ENCODE data around the gene TRMO.

Gene TRMO

GRCh38 chr9:97930972-97931371 is 8.7 kb upstream of the TRMO start:
- peaks cover 67% of the 10 kb centered on the region for H3K27me3 ChIP-seq (ENCODE audit: low read depth)
- no peak for DNase-seq (ENCODE audit: low spot score in 2 of 2)
- H3K4me1 ChIP-seq, result no peaks in the 10 kb centered on the region
- in situ Hi-C loops (cut with MboI; ENCODE audit: low sequenced_read_pairs), result no loop called here
- H3K9me3 ChIP-seq, result no peaks in the 10 kb centered on the region
- H3K36me3 ChIP-seq (replicated peaks), result no peaks in the 10 kb centered on the region
- H3K4me3 ChIP-seq, result no peak overlapping the region

- no peaks in the 10 kb centered on the region for H3K9me3 ChIP-seq
- H3K4me1 ChIP-seq, result no peaks in the 10 kb centered on the region
- in situ Hi-C loops (cut with MboI; ENCODE audit: low sequenced_read_pairs), result no loop called here
- no peak for DNase-seq (ENCODE audit: low spot score in 2 of 2)
- H3K4me3 ChIP-seq, result no peak overlapping the region
- H3K36me3 ChIP-seq (replicated peaks), result no peaks in the 10 kb centered on the region
- peaks cover 59% of the 10 kb centered on the region for H3K27me3 ChIP-seq (ENCODE audit: low read depth)
Observed at GRCh38 chr9:97928986-97929604, 6.8 kb upstream of the TRMO start.

DNA sequence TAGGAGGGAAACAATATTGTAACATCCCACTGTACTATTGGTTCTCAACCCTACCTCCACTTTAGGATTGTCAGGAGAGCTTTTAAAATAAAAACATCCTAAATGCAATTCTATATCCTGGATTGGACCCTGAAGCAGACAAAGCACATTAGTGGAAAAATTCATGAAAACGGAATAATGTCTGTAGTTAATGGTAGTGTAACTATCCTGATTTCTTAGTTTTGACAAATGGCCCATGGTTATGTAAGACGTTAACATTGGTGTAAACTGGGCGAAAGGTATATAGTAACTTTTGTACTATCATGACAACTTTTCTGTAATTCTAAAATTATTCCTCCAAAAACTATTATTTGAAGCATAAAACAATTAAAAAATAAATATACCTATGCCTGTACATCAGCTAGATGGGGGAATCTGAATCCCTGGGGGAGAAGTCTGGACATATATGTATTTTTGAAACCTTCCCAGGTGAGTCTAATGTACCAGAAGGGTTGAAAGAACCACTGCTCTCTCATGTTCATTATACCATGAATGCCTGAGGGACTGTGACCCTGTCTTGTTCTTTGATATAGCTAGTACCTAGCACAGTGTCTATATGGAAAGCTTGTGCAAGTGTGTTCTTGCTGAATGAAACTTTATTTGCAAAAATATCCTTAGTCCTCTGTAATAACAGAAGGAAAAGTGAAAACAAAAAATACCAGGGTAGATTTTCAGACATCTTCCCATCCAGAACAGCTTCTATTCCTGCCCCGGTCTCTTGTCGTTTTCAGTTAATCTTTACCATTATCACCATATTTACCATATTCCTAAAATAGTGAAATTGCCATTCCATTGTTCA is 3.4 kb upstream of the TRMO start:
- Histone ChIP-seq H3K27me3 (ENCODE audit: low read depth) (peaks cover 36% of the 10 kb centered on the region), H3K36me3 (replicated peaks) (no peaks in the 10 kb centered on the region), H3K4me3 (no peak overlapping the region), H3K9me3 (no peaks in the 10 kb centered on the region), H3K4me1 (peaks cover 11% of the 10 kb centered on the region)
- DNase-seq (ENCODE audit: low spot score in 2 of 2), result no peak
- in situ Hi-C loops (cut with MboI; ENCODE audit: low sequenced_read_pairs), result no loop called here

- Histone ChIP-seq H3K4me3 (no peak overlapping the region), H3K27me3 (ENCODE audit: low read depth) (peaks cover 24% of the 10 kb centered on the region), H3K9me3 (no peaks in the 10 kb centered on the region), H3K36me3 (replicated peaks) (no peaks in the 10 kb centered on the region), H3K4me1 (peaks cover 11% of the 10 kb centered on the region)
- DNase-seq (ENCODE audit: low spot score in 2 of 2), result no peak
- in situ Hi-C loops (cut with MboI; ENCODE audit: low sequenced_read_pairs), result loop anchor here (25.0 kb wide), 1 partner anchor 338 kb away; the partner anchor contains the start of gene TBC1D2
Observed at GRCh38 chr9:97924386-97924785, 2.1 kb upstream of the TRMO start.

DNA sequence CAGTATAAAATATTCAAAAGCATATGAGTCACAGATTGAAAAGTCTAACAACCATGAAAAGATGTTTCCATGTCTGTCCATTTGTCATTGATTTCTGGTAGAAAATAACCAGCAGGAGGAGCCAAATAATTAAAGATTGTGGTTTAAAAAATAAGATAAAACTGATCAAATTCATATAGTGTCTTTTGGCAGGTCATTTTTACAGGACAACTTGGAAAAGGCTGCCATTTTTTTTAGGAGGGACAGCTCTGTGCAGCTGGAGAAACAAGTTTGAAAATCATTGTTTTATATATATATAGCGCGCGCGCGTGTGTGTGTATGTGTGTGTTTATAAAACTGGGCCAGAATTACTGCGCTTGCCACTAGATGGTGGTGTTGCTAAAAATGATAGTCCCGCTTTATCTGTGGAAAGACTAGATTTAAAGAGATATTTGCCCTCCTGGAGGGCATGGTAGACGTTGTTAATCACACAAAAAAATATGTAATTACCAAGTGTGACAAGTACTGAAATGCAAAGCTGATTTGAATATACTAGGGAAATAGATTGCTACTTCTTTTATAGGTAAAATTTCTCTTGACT is 1.3 kb upstream of the TRMO start:
- Histone ChIP-seq H3K4me3 (peak overlapping the region; percentile 6; the same call in 1 of the 2 replicates), H3K27me3 (ENCODE audit: low read depth) (peaks cover 16% of the 10 kb centered on the region), H3K36me3 (replicated peaks) (no peaks in the 10 kb centered on the region), H3K9me3 (no peaks in the 10 kb centered on the region), H3K4me1 (peaks cover 11% of the 10 kb centered on the region)
- peak; percentile 79 to 83 for DNase-seq (ENCODE audit: low spot score in 2 of 2)
- in situ Hi-C loops (cut with MboI; ENCODE audit: low sequenced_read_pairs), result loop anchor here (25.0 kb wide), 1 partner anchor 339 kb away; the partner anchor contains the start of gene TBC1D2

DNA sequence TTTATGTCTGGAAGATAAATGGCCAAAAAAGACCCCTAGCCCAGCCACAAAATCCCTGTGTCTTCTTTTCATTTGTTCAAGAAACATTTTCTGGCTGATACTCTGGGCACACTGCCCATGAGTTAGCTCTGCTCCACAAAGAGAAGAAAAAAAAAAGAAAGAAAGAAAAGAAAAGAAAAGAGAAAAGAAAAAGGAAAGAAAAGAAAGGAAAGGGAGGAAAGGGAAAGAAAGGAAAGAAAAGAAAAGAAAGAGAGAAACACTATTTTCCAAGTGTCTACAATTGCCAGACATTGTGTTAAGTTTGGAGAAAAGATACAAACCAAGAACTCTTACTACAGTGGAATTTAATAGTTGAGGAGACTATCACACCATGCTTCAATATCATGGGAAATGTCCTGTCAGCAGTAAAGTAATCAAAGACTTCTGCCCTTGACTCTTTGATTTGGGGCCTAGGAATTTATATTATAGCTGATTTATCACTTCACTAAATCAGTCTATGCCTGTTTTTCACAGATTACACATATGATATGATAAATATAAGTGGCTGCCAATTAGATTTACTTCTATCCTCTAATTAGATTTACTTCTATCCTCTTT is 3.0 kb downstream of the TRMO start:
- H3K9me3 ChIP-seq, result no peaks in the 10 kb centered on the region
- H3K36me3 ChIP-seq (replicated peaks), result no peaks in the 10 kb centered on the region
- H3K4me3 ChIP-seq, result no peak overlapping the region
- H3K27me3 ChIP-seq (ENCODE audit: low read depth), result no peaks in the 10 kb centered on the region
- in situ Hi-C loops (cut with MboI; ENCODE audit: low sequenced_read_pairs), result loop anchor here (25.0 kb wide), 1 partner anchor 343 kb away; the partner anchor contains the start of gene TBC1D2
- DNase-seq (ENCODE audit: low spot score in 2 of 2), result no peak
- peaks cover 11% of the 10 kb centered on the region for H3K4me1 ChIP-seq

GRCh38 chr9:97918611-97919010 is 3.7 kb downstream of the TRMO start:
- peaks cover 8% of the 10 kb centered on the region for H3K4me1 ChIP-seq
- no peak for DNase-seq (ENCODE audit: low spot score in 2 of 2)
- H3K36me3 ChIP-seq (replicated peaks), result no peaks in the 10 kb centered on the region
- in situ Hi-C loops (cut with MboI; ENCODE audit: low sequenced_read_pairs), result loop anchor here (25.0 kb wide), 1 partner anchor 344 kb away; the partner anchor contains the start of gene TBC1D2
- no peak overlapping the region for H3K4me3 ChIP-seq
- no peaks in the 10 kb centered on the region for H3K9me3 ChIP-seq
- no peaks in the 10 kb centered on the region for H3K27me3 ChIP-seq (ENCODE audit: low read depth)

DNA sequence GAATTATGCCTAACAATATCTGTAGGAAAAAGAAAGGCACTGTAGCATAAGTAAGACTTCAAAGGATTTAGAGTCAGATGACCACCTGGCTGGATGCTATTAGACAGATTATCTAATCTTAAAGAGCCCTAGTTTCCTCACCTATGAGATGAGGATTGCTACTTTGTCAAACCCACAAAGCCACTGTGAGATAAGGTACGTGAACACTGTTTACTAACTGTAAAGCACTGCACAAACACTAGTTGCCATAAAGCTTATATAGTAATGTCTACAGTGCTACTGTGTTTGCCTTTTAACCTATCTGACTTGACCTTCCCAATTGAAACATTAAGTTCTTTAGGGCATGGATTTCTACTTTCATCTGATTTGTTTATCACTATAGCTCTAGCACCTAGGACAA is 10.3 kb downstream of the TRMO start:
- Histone ChIP-seq H3K27me3 (ENCODE audit: low read depth) (no peaks in the 10 kb centered on the region), H3K36me3 (replicated peaks) (peaks cover 23% of the 10 kb centered on the region)
- in situ Hi-C loops (cut with MboI; ENCODE audit: low sequenced_read_pairs), result loop anchor here (25.0 kb wide), 1 partner anchor 350 kb away; the partner anchor contains the start of gene TBC1D2

DNA sequence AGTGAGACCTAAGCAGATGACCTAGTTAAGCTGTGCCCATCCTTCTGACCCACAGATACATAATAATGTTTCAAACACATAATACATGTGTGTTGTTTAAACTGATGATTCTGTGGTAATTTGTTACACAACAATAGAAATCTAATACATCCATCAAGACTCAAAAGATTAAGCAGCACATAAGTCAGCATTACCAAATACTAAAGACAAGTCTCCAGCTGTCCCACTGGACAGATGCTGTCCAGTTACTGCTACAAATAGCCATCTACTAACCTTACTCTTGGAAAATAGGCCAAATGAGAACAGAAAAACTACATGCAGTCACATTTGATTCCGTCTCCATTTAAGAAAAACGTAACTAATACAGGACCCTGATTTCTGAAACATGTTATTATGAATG is 10.8 kb downstream of the TRMO start:
- in situ Hi-C loops (cut with MboI; ENCODE audit: low sequenced_read_pairs), result loop anchor here (25.0 kb wide), 1 partner anchor 351 kb away; the partner anchor contains the start of gene TBC1D2
- no peak for DNase-seq (ENCODE audit: low spot score in 2 of 2)
- Histone ChIP-seq H3K4me1 (no peaks in the 10 kb centered on the region), H3K4me3 (no peak overlapping the region), H3K9me3 (no peaks in the 10 kb centered on the region), H3K36me3 (replicated peaks) (peaks cover 23% of the 10 kb centered on the region), H3K27me3 (ENCODE audit: low read depth) (no peaks in the 10 kb centered on the region)

More for the DNA sequence above, 10.3 kb downstream of the TRMO start:
- no peaks in the 10 kb centered on the region for H3K9me3 ChIP-seq
- H3K4me3 ChIP-seq, result no peak overlapping the region
- no peak for DNase-seq (ENCODE audit: low spot score in 2 of 2)
- no peaks in the 10 kb centered on the region for H3K4me1 ChIP-seq

- Histone ChIP-seq H3K4me1 (no peaks in the 10 kb centered on the region), H3K27me3 (ENCODE audit: low read depth) (no peaks in the 10 kb centered on the region), H3K9me3 (no peaks in the 10 kb centered on the region), H3K4me3 (no peak overlapping the region), H3K36me3 (replicated peaks) (peaks cover 23% of the 10 kb centered on the region)
- in situ Hi-C loops (cut with MboI; ENCODE audit: low sequenced_read_pairs), result loop anchor here (25.0 kb wide), 1 partner anchor 352 kb away; the partner anchor contains the start of gene TBC1D2
- DNase-seq (ENCODE audit: low spot score in 2 of 2), result no peak
Observed at GRCh38 chr9:97910357-97910756, 11.9 kb downstream of the TRMO start.

DNA sequence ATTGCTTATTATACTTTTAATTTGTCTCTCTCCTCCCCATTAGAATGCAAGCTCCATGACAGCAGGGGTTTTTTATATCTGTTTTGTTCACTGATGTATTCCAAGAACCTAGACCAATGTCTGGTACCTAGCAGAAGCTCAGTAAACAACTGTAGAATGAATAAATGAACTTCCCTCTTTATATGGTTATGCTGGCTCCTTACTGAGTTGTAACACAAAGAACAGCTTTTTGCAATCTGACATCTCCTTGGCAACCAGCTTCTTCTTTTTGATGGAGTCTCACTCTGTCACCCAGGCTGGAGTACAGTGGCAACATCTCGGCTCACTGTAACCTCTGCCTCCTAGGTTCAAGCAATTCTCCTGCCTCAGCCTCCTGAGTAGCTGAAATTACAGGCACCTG is 13.6 kb downstream of the TRMO start:
- Histone ChIP-seq H3K4me3 (no peak overlapping the region), H3K4me1 (no peaks in the 10 kb centered on the region), H3K36me3 (replicated peaks) (peaks cover 23% of the 10 kb centered on the region), H3K9me3 (no peaks in the 10 kb centered on the region), H3K27me3 (ENCODE audit: low read depth) (no peaks in the 10 kb centered on the region)
- in situ Hi-C loops (cut with MboI; ENCODE audit: low sequenced_read_pairs), result loop anchor here (10.0 to 25.0 kb wide), 2 partner anchors 204 to 354 kb away; partner anchors contain the start of gene TBC1D2
- DNase-seq (ENCODE audit: low spot score in 2 of 2), result no peak

GRCh38 chr9:97907632-97908031 is 14.7 kb downstream of the TRMO start:
- Histone ChIP-seq H3K27me3 (ENCODE audit: low read depth) (no peaks in the 10 kb centered on the region), H3K4me3 (no peak overlapping the region), H3K36me3 (replicated peaks) (peaks cover 23% of the 10 kb centered on the region), H3K4me1 (no peaks in the 10 kb centered on the region), H3K9me3 (no peaks in the 10 kb centered on the region)
- no peak for DNase-seq (ENCODE audit: low spot score in 2 of 2)
- in situ Hi-C loops (cut with MboI; ENCODE audit: low sequenced_read_pairs), result loop anchor here (10.0 to 25.0 kb wide), 2 partner anchors 203 to 355 kb away; partner anchors contain the start of gene TBC1D2

- H3K9me3 ChIP-seq, result no peaks in the 10 kb centered on the region
- no peak overlapping the region for H3K4me3 ChIP-seq
- no peaks in the 10 kb centered on the region for H3K4me1 ChIP-seq
- in situ Hi-C loops (cut with MboI; ENCODE audit: low sequenced_read_pairs), result loop anchor here (10.0 to 25.0 kb wide), 2 partner anchors 202 to 355 kb away; partner anchors contain the start of gene TBC1D2
- H3K27me3 ChIP-seq (ENCODE audit: low read depth), result no peaks in the 10 kb centered on the region
- no peak for DNase-seq (ENCODE audit: low spot score in 2 of 2)
- H3K36me3 ChIP-seq (replicated peaks), result peaks cover 18% of the 10 kb centered on the region
Observed at GRCh38 chr9:97907046-97907445, 15.3 kb downstream of the TRMO start.

Measured in HAP-1 (cell line).